NCI-H2029 treated with DMSO at 0.1 percent for 48 hours (cell line): ENCODE data around the gene NKAIN2.
A peak's percentile ranks its signal among the peaks of the same experiment; 100 is the strongest.

Source experiments
- DNase-seq: peaks from one replicate; lab custom pipeline; 2025; lab: John Stamatoyannopoulos, UW

NKAIN2 gene

DNA sequence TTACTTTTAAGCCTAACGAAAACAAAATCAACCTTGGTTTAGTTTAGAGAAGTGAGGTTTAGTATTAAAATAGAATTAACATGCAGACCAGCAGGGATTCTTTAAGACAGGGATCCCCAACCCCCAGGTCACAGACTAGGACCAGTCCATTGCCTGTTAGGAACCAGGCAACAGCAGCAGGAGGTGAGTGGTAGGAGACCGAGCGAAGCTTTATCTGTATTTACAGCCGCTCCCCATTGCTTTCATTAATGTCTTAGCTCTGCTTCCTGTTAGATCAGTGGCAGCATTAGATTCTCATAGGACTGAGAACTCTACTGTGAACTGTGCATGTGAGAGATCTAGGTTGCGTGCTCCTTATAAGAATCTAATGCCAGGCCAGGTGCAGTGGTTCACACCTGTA lies 225.9 kb downstream of the NKAIN2 start:
- no peak for DNase-seq

GRCh38 chr6:124033501-124033900 lies 229.8 kb downstream of the NKAIN2 start:
- no peak for DNase-seq

DNA sequence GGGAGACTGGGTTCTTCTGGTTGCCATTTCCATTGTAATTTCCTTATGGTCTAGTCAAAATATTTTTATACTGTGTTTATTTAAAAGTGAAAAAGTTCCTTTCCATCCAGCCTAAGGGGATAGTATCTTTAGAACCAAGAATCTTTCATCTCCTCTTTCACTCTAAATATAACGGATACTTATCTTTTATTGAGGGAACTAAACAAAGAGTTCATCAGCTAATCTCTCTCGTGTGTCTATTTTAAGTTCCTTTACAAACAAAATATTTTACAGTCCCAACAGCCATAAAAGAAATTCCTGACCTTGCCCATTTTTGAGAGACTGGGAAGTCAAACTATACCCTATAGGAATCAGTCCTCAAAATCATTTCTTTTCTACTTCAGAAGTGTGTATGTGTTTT lies 232.7 kb downstream of the NKAIN2 start:
- DNase-seq = no peak

DNA sequence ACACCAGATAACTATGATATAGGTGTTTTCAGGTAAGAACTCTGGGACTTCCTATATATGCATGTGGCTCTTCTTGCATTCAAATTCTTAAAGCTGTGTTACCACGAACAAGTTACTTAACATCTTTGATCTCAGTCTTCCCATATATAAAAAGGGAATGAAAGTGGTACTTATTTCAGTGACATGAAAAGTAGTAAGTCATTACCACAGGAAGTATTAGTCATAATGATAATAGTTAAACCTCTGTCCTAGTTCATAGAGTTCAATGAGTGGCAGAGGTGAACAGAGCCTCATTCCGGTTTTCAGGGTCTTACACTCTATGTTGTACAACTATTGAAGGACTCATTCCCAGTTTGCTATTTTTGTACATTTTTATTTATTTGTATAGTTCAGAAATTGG lies 237.0 kb downstream of the NKAIN2 start:
- DNase-seq = no peak

- DNase-seq = no peak
Observed at GRCh38 chr6:124052120-124052519, 248.5 kb downstream of the NKAIN2 start.

DNA sequence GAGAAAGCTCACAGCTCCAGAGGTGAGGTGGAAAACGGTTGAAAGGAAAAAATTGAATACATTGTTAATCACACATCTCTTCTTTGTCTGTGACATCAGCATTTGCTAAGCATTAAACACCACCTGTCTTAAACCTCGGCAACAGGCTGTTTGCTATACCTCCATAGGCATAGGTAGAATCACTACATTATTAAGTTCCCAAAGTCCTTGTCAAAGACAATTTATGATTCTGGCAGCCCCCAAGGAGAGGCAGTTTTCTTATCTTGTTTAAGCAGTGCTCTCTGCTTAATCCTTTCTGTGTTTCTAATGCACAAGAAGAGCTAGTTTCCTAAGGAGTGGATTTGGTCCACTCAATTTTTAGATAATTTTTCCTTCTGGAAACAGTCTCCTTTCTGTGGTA lies 249.7 kb downstream of the NKAIN2 start:
- DNase-seq = no peak

- DNase-seq = no peak
Observed at GRCh38 chr6:124054034-124054433, 250.4 kb downstream of the NKAIN2 start.

DNA sequence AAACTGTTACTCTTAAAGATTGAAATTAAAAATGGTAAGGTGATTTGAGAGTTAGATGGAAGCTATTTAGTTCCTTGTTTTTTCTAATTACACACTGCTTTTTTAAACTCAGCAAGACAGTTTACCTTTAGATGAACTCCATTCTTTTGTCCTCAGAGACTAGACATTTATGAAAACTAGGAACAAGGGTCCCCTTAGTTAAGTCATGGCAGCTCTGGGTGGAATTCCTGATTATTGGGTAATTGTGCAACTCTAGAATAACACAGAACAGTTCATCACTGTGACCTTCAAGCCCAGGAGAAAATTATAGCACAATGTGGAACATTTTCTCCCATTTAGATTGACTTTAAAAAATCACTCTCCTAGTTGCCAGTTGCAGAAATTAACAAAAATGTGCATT lies 251.7 kb downstream of the NKAIN2 start:
- no peak for DNase-seq

DNA sequence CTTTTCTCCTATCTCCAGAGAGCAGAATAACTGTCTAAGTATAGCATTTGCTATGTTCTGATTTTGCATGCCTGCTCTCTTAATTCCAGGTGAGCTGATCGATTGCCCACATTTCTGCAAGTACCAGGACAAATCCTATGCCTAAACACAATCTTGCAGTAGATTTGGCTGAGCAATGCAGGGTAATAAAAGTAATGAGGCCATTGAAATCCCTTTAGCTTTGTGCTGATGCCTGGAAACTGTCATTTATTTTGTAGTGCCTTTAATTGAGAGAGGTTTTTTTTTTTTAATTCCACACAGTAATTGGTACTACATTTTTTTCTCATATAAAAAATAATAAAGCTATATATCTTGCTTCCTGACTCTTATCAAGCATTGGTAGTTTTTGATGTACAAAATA lies 252.3 kb downstream of the NKAIN2 start:
- DNase-seq = peak; percentile 77

GRCh38 chr6:124056407-124057334 lies 253.0 kb downstream of the NKAIN2 start:
- peak; percentile 98 for DNase-seq

DNA sequence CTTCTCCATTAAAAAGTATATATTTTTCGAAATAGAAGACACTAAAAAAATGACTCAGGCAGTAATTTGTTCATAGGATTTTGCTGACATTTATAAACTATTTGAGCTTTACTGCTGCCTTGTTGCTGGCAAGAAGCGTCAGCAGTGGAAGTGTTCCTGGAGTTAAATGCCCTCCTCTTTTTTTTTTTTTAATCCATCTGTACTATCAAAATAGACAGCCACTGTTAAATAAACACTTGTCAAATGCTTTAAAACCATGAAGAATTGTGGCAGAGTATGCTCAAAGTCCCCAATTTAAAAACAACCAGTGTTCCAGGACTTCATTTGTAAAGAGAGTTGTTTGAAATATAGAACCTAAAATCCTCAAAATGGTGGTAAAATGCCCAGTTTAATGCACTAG lies 253.8 kb downstream of the NKAIN2 start:
- peak; percentile 90 for DNase-seq

- no peak for DNase-seq
Observed at GRCh38 chr6:124064317-124065113, 260.9 kb downstream of the NKAIN2 start.

- DNase-seq = no peak
Observed at GRCh38 chr6:124066269-124066668, 262.6 kb downstream of the NKAIN2 start.

DNA sequence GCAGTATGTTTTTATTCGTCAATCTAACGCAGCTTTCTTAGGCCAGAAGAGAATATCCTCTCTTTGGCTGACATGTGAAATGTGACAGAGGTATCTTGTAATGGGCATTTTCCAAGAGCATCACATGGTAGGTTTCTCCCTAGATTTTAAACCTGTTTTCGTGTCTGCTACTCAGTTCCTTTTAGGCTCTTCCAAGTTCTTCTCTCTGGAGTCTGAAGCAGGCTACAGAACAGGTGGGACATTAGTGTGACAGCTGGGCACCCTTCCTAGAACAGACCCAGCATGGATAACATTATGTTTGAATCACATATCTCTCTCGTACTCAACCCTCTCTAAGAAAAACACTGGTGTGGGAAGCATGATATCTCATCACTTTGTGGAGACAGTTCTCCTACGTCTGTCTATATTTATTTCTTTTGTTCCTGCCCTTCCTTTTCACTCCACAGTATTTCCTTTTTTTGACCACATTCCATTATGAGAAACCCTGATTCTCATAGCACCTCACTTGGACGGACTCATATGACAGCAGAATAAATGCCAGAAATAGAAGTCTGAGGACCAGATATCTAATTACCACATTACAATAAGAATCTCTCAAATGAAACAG lies 263.4 kb downstream of the NKAIN2 start:
- peak; percentile 83 for DNase-seq

- DNase-seq = peak; percentile 62
Observed at GRCh38 chr6:124069230-124069950, 265.7 kb downstream of the NKAIN2 start.

GRCh38 chr6:124073021-124073420 lies 269.4 kb downstream of the NKAIN2 start:
- DNase-seq = no peak

DNA sequence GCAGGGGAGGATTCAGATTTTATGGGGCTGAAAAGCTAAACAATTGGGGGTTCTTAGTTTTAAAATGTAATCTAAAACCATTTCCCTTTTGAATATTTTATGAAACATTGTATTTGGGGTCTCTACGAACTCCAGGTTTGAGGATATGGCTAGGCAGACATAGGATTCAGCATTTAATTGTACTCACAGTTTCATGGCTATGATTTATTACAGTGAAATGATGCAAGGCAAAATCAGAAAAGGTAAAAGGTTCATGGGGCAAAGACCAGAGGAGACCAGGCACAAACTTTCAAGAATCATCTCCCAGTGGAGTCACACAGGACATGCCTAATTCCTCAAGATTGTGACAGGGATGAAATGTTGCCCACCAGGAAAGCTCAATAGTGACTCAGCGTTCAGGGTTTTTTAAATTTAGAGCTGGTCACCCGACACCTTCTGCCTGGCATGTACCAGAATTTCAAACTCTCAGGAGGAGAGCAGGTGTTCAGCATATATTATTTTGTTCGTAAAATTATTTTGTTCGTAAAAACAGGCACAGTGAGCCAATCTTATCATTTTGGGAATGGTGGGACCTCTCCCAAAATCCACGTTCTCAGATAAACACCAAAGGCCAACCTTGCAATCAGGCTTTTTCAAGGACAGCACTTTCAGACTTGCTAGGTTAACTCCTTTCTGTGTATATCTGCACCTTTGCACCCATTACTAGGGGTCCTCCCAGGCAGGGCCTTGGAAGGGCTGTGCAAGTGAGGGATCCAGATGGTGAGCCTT lies 270.3 kb downstream of the NKAIN2 start:
- no peak for DNase-seq

GRCh38 chr6:124074606-124075005 lies 270.9 kb downstream of the NKAIN2 start:
- DNase-seq = no peak

- peak; percentile 88 for DNase-seq
Observed at GRCh38 chr6:124076336-124077048, 272.8 kb downstream of the NKAIN2 start.

DNA sequence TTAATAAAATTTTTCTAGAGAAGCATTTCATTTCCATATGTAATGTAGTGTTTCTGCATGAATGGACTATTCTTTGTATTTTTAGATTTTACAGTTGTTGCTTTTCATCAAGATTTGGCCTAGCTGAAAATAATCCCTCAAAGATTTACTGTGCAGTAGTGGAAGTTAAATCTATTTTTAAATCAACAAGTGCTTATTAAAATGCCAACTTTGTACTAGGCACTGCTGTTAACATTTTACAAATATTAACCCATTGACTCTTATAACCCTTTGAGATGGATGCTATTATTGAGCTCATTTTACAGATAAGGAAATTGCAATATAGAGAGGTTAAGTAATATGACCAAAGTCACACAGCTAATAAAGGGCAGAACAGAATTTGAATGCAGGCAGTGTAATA lies 274.5 kb downstream of the NKAIN2 start:
- DNase-seq = no peak

- DNase-seq = no peak
Observed at GRCh38 chr6:124080483-124080882, 276.8 kb downstream of the NKAIN2 start.
